H4 (cell line): ENCODE results near the gene GLRX2. TPM values are rescaled to one million over a fixed set of nuclear protein-coding genes. Genes with fewer than 3 reads are reported as not detected.
"Not testable (repeated sequence)": the region's sequence is repeated elsewhere in the genome, so short reads cannot be mapped to it uniquely, and the experiment has no call there.

ENCODE experiments used
- DNase-seq: peaks from one replicate; pipeline ENCODE4 v3.0.0-alpha.2; 2015; ENCODE audit warnings: low spot score
- total RNA-seq: library from RNA; depleted of rRNA; stranded (reverse); fragments of >200 nt; shearing (Covaris generic); gene quantifications from 2 replicates; pipeline ENCODE4 v1.2.3, GENCODE V29; 2014; rRNA removed

GLRX2 gene
- total RNA-seq, 1 experiment from 2014 or later: 41.3 TPM

DNA sequence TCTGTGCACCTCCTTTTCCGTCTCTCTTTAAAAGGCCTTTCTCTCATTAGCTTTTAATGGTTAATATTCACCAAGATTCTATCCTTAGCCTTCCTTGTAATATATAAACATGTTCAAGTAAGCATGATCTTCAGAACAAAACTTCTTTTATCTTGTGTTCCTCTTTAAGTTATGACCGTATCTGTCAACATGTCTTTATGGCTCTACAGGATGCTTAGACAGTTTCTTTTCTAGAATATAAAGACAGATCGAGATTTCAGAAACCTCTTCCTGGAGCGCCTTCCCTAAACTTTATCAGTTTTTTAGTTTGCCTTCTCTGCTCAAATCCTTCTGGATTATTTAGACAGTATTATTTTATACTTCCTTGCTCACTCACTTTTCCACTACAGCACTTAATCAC, 38.6 kb downstream of the GLRX2 start:
- no peak for DNase-seq

DNA sequence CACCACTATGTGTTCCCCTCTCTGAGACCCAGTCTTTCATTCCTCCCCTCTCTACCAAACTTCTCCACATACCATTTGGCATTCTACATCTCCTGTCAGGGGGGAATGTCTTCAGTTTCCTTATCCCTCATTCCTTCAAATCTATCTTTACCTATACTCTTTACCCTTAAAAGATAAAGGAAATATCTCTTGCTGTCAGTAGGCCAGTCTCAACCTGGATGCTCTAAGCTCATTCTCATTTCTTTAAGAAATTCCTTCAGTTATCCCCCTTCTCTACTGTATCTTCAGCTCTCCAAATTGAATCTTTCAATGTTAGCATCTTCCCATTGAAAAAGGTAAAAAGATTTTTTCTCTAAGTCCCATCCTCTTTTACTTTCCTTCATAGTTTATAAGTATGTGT, 39.3 kb downstream of the GLRX2 start:
- DNase-seq: no peak

DNA sequence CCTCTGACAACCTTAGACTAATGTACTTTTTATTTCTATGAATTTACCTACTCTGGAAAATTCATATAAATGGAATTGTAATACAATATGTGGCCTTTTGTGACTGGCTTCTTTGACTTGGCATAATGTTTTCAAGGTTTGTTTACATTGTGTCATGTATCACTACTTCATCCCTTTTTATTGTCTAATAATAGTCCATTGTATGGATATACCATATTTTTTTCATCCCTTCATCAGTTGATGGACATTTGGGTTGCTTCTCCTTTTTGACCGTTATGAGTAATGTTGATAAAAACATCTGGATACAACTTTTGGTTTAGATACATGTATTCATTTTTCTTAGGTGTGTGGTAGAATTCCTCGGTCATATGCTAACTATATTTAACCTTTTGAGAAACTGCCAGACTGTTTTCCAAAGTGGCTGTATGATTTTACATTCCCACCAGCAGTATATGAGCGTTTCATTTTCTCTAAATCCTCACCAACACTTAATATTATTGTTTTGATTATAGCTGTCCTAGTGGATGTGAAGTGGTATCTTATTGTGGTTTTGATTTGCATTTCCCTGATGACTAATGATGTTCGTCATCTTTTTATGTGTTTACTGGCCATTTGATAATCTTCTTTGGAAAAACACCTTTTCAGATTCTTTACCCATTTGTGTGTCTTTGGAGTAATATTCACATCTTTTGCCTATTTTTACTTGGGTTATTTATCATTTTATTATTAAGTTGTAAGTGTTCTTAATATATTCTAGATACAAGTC, 42.3 kb downstream of the GLRX2 start:
- DNase-seq: no peak

DNA sequence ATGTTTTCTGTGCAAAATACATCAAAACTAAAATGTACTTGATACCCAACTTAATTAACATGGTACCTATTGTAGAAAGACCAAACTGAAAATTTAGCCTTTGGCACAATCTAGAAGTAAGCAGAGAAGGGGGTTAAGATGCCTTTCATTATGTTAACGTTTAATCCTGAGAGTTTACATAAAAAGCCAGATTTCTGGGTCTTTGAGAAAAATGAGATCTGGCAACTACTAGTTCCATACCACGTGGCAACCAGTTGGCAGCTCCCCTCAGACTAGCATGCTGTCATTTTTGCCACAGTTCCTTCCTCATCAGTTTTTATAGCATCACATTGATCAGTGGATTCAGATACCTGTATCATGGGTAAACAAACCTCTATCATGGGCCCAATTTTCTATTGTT, 44.3 kb downstream of the GLRX2 start:
- no peak for DNase-seq

DNA sequence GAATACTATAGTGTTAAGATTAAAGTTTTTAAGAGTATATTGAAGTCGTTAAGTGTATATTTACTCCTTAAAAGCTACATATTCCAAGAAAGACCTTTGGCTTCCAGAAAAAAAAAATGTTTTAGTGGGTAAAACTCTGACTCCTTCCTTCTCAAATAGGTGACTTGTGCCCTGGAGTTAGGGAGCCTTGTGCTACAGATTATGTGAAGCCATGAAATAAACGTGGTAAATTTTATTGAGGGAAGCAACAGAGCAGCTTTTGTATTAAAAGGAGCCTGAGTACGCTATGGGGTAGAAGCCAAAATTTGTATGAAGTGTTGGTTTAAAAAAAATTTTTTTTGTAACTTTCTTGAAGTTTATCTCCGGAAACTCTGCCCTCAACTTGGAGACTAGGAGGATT, 44.8 kb downstream of the GLRX2 start:
- DNase-seq: no peak

DNA sequence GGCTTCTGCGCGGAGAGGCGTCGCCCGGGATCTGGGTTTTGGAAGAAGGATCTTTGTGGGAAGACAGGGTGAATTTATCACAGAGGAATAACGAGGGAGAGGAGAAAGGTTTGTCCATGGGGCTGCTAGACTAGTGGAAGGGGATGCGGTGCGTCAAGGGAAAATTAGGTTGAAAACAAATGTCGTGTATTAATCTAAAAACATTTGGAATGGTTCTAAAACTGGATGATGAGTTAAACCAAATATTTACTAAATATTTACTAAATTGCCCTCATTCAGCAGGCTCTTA, 45.2 kb downstream of the GLRX2 start:
- DNase-seq: no peak

DNA sequence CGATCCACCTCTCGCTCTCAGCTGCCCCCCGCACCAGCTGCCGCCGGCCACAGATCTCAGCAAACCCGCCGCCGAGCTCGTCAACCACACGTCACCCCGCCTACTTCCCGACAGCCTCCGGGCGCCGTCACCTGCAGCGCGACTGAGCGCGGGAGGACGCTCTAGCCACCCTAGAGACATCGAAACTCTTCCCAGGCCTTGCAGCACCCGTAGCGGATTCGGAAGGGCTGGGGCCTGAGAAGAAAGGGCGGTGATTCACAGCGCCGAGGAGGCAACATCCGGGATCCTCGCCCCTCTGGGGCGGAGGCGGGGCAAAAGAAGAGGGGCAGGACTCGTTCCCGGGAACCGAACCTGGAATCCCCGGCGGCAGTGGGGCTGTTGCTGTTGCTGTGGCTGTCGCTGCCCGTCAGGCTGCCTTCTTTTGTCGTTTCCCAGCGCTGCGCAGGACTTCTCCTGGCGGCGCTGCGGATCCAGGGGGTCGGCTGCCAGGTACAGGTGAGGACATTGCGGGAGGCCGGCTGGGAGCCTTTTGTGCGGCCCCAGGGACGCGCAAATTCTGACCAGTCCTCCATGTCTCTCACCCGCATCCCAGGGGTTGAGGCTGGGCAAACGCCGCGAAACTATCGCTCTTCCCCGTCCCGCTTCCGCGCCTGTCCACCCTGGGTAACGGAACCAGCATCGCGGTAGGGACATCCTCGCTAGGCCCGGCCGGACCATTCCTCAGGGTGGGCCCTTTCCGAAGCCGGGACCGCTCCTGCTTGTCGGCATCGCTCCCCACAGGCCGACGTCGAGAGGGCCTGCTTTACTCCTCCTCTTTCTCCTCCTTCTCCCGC, 45.7 kb downstream of the GLRX2 start, which contains the start of the genes RO60 and UCHL5:
Gene RO60, plus strand, starts transcription at position 331 of the 833 bp plus-strand sequence. CDS start 9,443 bp downstream, outside the sequence.
Gene UCHL5, minus strand, starts transcription at position 79 of the 833 bp plus-strand sequence. CDS start 100 bp downstream, outside the sequence.
- DNase-seq: peak; percentile 98

DNA sequence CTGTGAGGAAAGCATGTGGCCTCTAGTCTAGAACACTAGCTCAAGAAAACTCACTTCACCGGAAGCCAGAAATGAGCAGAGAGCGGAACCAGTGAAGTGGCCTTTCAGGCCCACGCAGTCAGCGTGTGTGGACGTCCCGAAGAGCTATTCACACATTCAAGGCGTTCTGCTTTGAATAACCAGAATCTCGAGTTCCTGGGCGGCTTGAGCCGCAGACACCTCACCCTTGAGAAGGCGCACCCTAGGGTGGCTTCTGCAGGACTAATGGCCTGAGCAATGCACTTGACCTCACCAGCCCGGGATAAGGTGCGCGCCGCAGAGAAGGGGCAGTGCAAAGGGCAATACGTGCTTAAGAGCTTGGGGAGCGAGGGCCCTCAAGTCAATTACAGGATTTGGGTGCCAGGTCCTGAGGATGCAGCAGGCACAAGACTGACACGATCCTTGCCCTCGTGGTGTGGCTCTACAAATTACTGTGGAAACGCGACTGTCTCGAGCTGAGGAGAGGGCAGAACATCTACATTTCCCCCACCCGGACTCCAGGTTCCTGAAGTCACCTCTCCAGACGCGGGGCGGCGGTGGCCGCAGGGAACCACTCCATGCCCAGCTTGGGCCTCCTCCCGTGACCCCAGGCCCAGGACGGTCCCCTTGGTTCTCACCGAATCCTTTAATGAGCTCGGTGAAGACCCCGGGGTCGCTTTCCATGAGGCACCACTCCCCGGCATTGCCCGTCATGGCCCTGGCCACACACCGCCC, 46.5 kb downstream of the GLRX2 start:
- DNase-seq: peak; percentile 10

DNA sequence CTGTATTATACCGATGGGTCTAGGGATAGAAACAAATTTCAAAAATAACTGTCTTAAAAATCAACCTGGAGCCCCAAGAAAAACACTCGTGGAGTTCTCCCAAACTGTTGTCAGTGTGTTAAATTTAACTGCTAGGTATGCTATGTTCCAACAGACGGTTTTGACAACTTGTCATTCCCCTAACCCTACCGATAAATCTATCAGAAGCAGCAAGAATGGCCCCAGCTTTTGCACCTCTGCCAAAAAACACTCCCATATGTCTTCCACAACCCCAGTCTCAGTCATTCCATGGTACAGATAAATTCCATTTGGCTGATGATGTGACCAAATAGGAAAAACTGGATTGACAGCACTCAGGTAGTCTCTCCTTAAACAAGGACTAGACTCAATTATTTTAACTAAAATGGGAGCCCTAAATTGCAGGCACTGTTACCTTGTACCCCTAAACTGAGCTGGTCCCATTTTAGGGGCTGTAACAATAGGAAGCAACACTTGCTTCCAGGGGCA, 51.0 kb downstream of the GLRX2 start:
- DNase-seq: no peak

DNA sequence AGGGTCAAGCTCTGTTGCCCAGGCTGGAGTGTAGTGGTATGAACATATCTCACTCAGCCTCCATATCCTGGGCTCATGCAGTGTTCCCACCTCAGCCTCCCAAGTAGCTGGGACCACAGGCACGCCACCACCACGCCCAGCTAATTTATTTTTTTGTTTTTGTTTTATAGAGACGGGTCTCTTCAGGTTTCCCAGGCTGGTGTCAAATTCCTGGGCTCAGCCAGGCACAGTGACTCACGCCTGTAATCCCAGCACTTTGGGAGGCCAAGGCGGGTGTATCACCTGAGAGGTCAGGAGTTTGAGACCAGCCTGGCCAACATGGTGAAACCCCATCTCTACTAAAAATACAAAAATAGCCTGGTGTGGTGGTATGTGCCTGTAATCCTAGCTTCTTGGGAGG, 56.3 kb downstream of the GLRX2 start:
- DNase-seq: not testable (repeated sequence)

Other genes with a start within 250 kb of the GLRX2 start
- 14.1 and 25.6 TPM in 2 replicates for gene UCHL5, start 46.1 kb downstream of the GLRX2 start, total RNA-seq
- 31.8 and 49.5 TPM in 2 replicates for gene RO60, start 45.8 kb downstream of the GLRX2 start, total RNA-seq
- 11.3 and 16.6 TPM in 2 replicates for gene CDC73, start 16.6 kb upstream of the GLRX2 start, total RNA-seq
- 0.99 and 2.3 TPM in 2 replicates for gene B3GALT2, start 81.2 kb upstream of the GLRX2 start, total RNA-seq